Stimulated activated naive B cell treated with anti-CD40 and anti-IgM and Interleukin-4, amounts not matched to agents 10 μg/mL and 1 μg/mL and 100 μg/mL, for 72 hours (primary cell): ENCODE results near the gene CHCHD1.

Source experiments
- ATAC-seq, 2 donors: fragments of 150-1000 bp; cut with Tn5 transposase; replicated peaks; 2 replicates each; pipeline ENCODE4 v1.10.0; 2021; ENCODE audit warnings: moderate library complexity in 1 of 2
- DNase-seq: peaks from one replicate; pipeline ENCODE4 v3.0.0; 2021
- H3K27ac Mint-ChIP-seq: one replicate; pipeline ENCODE4 v1.8.0; 2022; ENCODE audit warnings: mild to moderate bottlenecking, mixed read lengths
- H3K27me3 Mint-ChIP-seq, 2 donors: one replicate each; pipeline ENCODE4 v1.8.0; 2022; ENCODE audit warnings: mixed read lengths in 2 of 2
- H3K36me3 Mint-ChIP-seq, 2 donors: one replicate each; pipeline ENCODE4 v1.8.0; 2022; ENCODE audit warnings: mixed read lengths in 2 of 2, mild to moderate bottlenecking in 1 of 2
- H3K4me1 Mint-ChIP-seq, 2 donors: one replicate each; pipeline ENCODE4 v1.8.0; 2022; ENCODE audit warnings: mixed read lengths in 2 of 2, mild to moderate bottlenecking in 1 of 2
- H3K4me3 Mint-ChIP-seq, 2 donors: one replicate each; pipeline ENCODE4 v1.8.0; 2022; ENCODE audit warnings: mild to moderate bottlenecking in 2 of 2, mixed read lengths in 2 of 2, moderate library complexity in 1 of 2
- H3K9me3 Mint-ChIP-seq, 2 donors: one replicate each; pipeline ENCODE4 v1.8.0; 2022; ENCODE audit warnings: mixed read lengths in 2 of 2, mild to moderate bottlenecking in 1 of 2

The CHCHD1 gene

GRCh38 chr10:73758704-73759511 lies 22.9 kb upstream of the CHCHD1 start:
- peak overlapping the region; percentile 82 for H3K27ac Mint-ChIP-seq
- H3K27me3 Mint-ChIP-seq = no peaks in the 10 kb centered on the region
- H3K36me3 Mint-ChIP-seq = peaks cover 38 to 57% of the 10 kb centered on the region in 2 donors
- DNase-seq (no peak), ATAC-seq (no peak)
- H3K4me3 Mint-ChIP-seq = no peak overlapping the region
- H3K4me1 Mint-ChIP-seq = peaks cover 24 to 37% of the 10 kb centered on the region in 2 donors
- H3K9me3 Mint-ChIP-seq = no peaks in the 10 kb centered on the region

GRCh38 chr10:73759512-73760115 lies 22.2 kb upstream of the CHCHD1 start:
- H3K4me3 Mint-ChIP-seq = no peak overlapping the region

GRCh38 chr10:73761781-73762180 lies 20.1 kb upstream of the CHCHD1 start:
- no peaks in the 10 kb centered on the region for H3K9me3 Mint-ChIP-seq
- no peak overlapping the region for H3K27ac Mint-ChIP-seq
- H3K36me3 Mint-ChIP-seq = peaks cover 48 to 74% of the 10 kb centered on the region in 2 donors
- H3K4me1 Mint-ChIP-seq = peaks cover 30 to 37% of the 10 kb centered on the region in 2 donors
- H3K27me3 Mint-ChIP-seq = no peaks in the 10 kb centered on the region
- DNase-seq (no peak), ATAC-seq (no peak)
- H3K4me3 Mint-ChIP-seq = no peak overlapping the region

More at GRCh38 chr10:73759512-73760115, 22.2 kb upstream of the CHCHD1 start:
- ATAC-seq = peak; percentile 58 to 78
- Mint-ChIP-seq H3K36me3 (peaks cover 39 to 60% of the 10 kb centered on the region in 2 donors), H3K4me1 (peaks cover 24 to 37% of the 10 kb centered on the region in 2 donors), H3K9me3 (no peaks in the 10 kb centered on the region), H3K27ac (peak overlapping the region; percentile 88), H3K27me3 (no peaks in the 10 kb centered on the region)
- DNase-seq = no peak

- H3K36me3 Mint-ChIP-seq = peaks cover 48 to 73% of the 10 kb centered on the region in 2 donors
- DNase-seq = no peak
- H3K4me1 Mint-ChIP-seq = peaks cover 30 to 37% of the 10 kb centered on the region in 2 donors
- H3K27ac Mint-ChIP-seq = peak overlapping the region; percentile 52
- no peaks in the 10 kb centered on the region for H3K9me3 Mint-ChIP-seq
- peak overlapping the region in 1 of 2 donors; percentile 8 for H3K4me3 Mint-ChIP-seq
- no peaks in the 10 kb centered on the region for H3K27me3 Mint-ChIP-seq
- ATAC-seq = peak; percentile 26 to 49
Measured at GRCh38 chr10:73762915-73763314, 18.9 kb upstream of the CHCHD1 start.

GRCh38 chr10:73763343-73763742 lies 18.5 kb upstream of the CHCHD1 start:
- H3K27me3 Mint-ChIP-seq = no peaks in the 10 kb centered on the region

GRCh38 chr10:73765066-73765465 lies 16.8 kb upstream of the CHCHD1 start:
- Mint-ChIP-seq H3K4me1 (peaks cover 26 to 28% of the 10 kb centered on the region in 2 donors), H3K36me3 (peaks cover 56 to 79% of the 10 kb centered on the region in 2 donors), H3K9me3 (no peaks in the 10 kb centered on the region), H3K27me3 (no peaks in the 10 kb centered on the region), H3K4me3 (no peak overlapping the region), H3K27ac (peak overlapping the region; percentile 52)
- DNase-seq (no peak), ATAC-seq (no peak)

More at GRCh38 chr10:73763343-73763742, 18.5 kb upstream of the CHCHD1 start:
- H3K4me1 Mint-ChIP-seq = peaks cover 30 to 32% of the 10 kb centered on the region in 2 donors
- no peak overlapping the region for H3K4me3 Mint-ChIP-seq
- peaks cover 50 to 74% of the 10 kb centered on the region in 2 donors for H3K36me3 Mint-ChIP-seq
- DNase-seq (no peak), ATAC-seq (peak; percentile 76 to 77)
- peak overlapping the region; percentile 52 for H3K27ac Mint-ChIP-seq
- no peaks in the 10 kb centered on the region for H3K9me3 Mint-ChIP-seq

GRCh38 chr10:73768881-73769280 lies 13.0 kb upstream of the CHCHD1 start:
- Mint-ChIP-seq H3K36me3 (peaks cover 56 to 86% of the 10 kb centered on the region in 2 donors), H3K4me3 (peak overlapping the region in 1 of 2 donors; percentile 8), H3K4me1 (peaks cover 21 to 25% of the 10 kb centered on the region in 2 donors), H3K27me3 (no peaks in the 10 kb centered on the region), H3K27ac (peak overlapping the region; percentile 65), H3K9me3 (no peaks in the 10 kb centered on the region)
- ATAC-seq = no peak
- DNase-seq = no peak

GRCh38 chr10:73769396-73769795 lies 12.5 kb upstream of the CHCHD1 start:
- Mint-ChIP-seq H3K27ac (no peak overlapping the region), H3K27me3 (no peaks in the 10 kb centered on the region), H3K4me3 (no peak overlapping the region), H3K36me3 (peaks cover 55 to 86% of the 10 kb centered on the region in 2 donors), H3K9me3 (no peaks in the 10 kb centered on the region), H3K4me1 (peaks cover 23 to 30% of the 10 kb centered on the region in 2 donors)
- DNase-seq (no peak), ATAC-seq (no peak)

GRCh38 chr10:73771722-73772280 lies 10.0 kb upstream of the CHCHD1 start:
- Mint-ChIP-seq H3K9me3 (no peaks in the 10 kb centered on the region), H3K27ac (peak overlapping the region; percentile 98), H3K4me1 (peaks cover 24 to 45% of the 10 kb centered on the region in 2 donors), H3K4me3 (peak overlapping the region; percentile 91 to 95), H3K27me3 (no peaks in the 10 kb centered on the region), H3K36me3 (peaks cover 49 to 72% of the 10 kb centered on the region in 2 donors)
- DNase-seq (no peak), ATAC-seq (peak; percentile 11 to 70)

GRCh38 chr10:73772281-73773151 lies 9.3 kb upstream of the CHCHD1 start:
- H3K9me3 Mint-ChIP-seq = no peaks in the 10 kb centered on the region
- peaks cover 24 to 45% of the 10 kb centered on the region in 2 donors for H3K4me1 Mint-ChIP-seq
- no peaks in the 10 kb centered on the region for H3K27me3 Mint-ChIP-seq
- ATAC-seq = peak; percentile 79 to 83
- peaks cover 50 to 75% of the 10 kb centered on the region in 2 donors for H3K36me3 Mint-ChIP-seq
- H3K4me3 Mint-ChIP-seq = peak overlapping the region; percentile 91 to 95
- peak overlapping the region; percentile 98 for H3K27ac Mint-ChIP-seq
- peak; percentile 82 for DNase-seq

GRCh38 chr10:73773152-73773879 lies 8.5 kb upstream of the CHCHD1 start:
- peak; percentile 0 to 4 for ATAC-seq
- Mint-ChIP-seq H3K36me3 (peaks cover 45 to 68% of the 10 kb centered on the region in 2 donors), H3K9me3 (no peaks in the 10 kb centered on the region), H3K4me3 (peak overlapping the region; percentile 91 to 95), H3K27me3 (no peaks in the 10 kb centered on the region), H3K27ac (peak overlapping the region; percentile 98), H3K4me1 (peaks cover 24 to 45% of the 10 kb centered on the region in 2 donors)
- no peak for DNase-seq

- H3K36me3 Mint-ChIP-seq = peaks cover 34 to 55% of the 10 kb centered on the region in 2 donors
- no peak for DNase-seq
- peaks cover 20 to 41% of the 10 kb centered on the region in 2 donors for H3K4me1 Mint-ChIP-seq
- H3K27me3 Mint-ChIP-seq = no peaks in the 10 kb centered on the region
- H3K4me3 Mint-ChIP-seq = peak overlapping the region; percentile 64 to 95
- no peaks in the 10 kb centered on the region for H3K9me3 Mint-ChIP-seq
- no peak overlapping the region for H3K27ac Mint-ChIP-seq
- ATAC-seq = no peak
Measured at GRCh38 chr10:73774637-73775036, 7.2 kb upstream of the CHCHD1 start.

GRCh38 chr10:73779018-73779417 lies 2.8 kb upstream of the CHCHD1 start:
- H3K27me3 Mint-ChIP-seq = no peaks in the 10 kb centered on the region
- H3K36me3 Mint-ChIP-seq = peaks cover 18 to 30% of the 10 kb centered on the region in 2 donors
- no peaks in the 10 kb centered on the region for H3K9me3 Mint-ChIP-seq
- DNase-seq (no peak), ATAC-seq (no peak)
- peaks cover 24 to 54% of the 10 kb centered on the region in 2 donors for H3K4me1 Mint-ChIP-seq
- peak overlapping the region; percentile 65 for H3K27ac Mint-ChIP-seq
- no peak overlapping the region for H3K4me3 Mint-ChIP-seq
